GM12878 (cell line): Measurements from ENCODE around the gene C11orf52. TPM values are rescaled to one million over a fixed set of nuclear protein-coding genes. Genes with fewer than 3 reads are reported as not detected.

Experiments
- ATAC-seq: fragments of 200-7000 bp; cut with Tn5 transposase; 3 replicates; pipeline ENCODE4 v1.9.1; 2020; ENCODE audit warnings: mild to moderate bottlenecking, moderate library complexity
- BruUV-seq: library from RNA; stranded (reverse); fragments of 400-500 nt; replicated peaks from 2 replicates; lab custom pipeline; 2021; lab: Mats Ljungman, UMichigan
- CTCF ChIA-PET: fragments of 300-600 bp; sonication (Branson Sonifier 250); formaldehyde crosslinking; extraction: SDS; loops from one replicate; lab custom pipeline; 2021; ENCODE audit warnings: inconsistent platforms; lab: Yijun Ruan, JAX
- POLR2A ChIA-PET: fragments of 350-600 bp; formaldehyde crosslinking; extraction: SDS; loops from one replicate; lab custom pipeline; 2021; ENCODE audit warnings: inconsistent platforms; lab: Charles Lee
- RAD21 ChIA-PET: fragments of 300-600 bp; sonication (Branson Sonifier 250); formaldehyde crosslinking; loops from one replicate; lab custom pipeline; 2023; ENCODE audit warnings: antibody characterized with exemption; ENCODE audit not compliant: unreplicated experiment; lab: Charles Lee
- SMC1A ChIA-PET: fragments of 300-600 bp; sonication (Branson Sonifier 250); formaldehyde crosslinking; loops from one replicate; lab custom pipeline; 2023; ENCODE audit not compliant: unreplicated experiment, uncharacterized antibody; lab: Charles Lee
- DNase-seq: peaks from one replicate; pipeline ENCODE4 v3.0.0-alpha.2; 2011; ENCODE audit warnings: low read depth, low spot score
- FAIRE-seq: peaks from 3 replicates; lab custom pipeline; 2011; peaks lifted over from hg19 to GRCh38; lab: Jason Lieb, UNC
- H2AFZ ChIP-seq: 2 replicates; pipeline ENCODE4 v1.6.0; 2011; ENCODE audit warnings: low read depth, low read length, control low read depth; ENCODE audit not compliant: control insufficient read depth
- H3K27ac ChIP-seq: 2 replicates; pipeline ENCODE4 v1.5.1; 2011; ENCODE audit warnings: control low read depth; ENCODE audit not compliant: control insufficient read depth, insufficient read depth
- H3K27me3 ChIP-seq, 2 experiments: replicated peaks in 1 of 2; 2 replicates each; pipeline versions ENCODE4 v1.6.0 to v1.6.1; 2011; ENCODE audit warnings: low read length in 1 of 2; ENCODE audit not compliant: control insufficient read depth in 2 of 2, insufficient read depth in 2 of 2
- H3K36me3 ChIP-seq, 2 experiments: 2 replicates each; pipeline ENCODE4 v1.5.1; 2011; ENCODE audit warnings: low read length in 1 of 2; ENCODE audit not compliant: control insufficient read depth in 2 of 2, insufficient read depth in 2 of 2
- H3K4me1 ChIP-seq: 2 replicates; pipeline ENCODE4 v1.6.1; 2011; ENCODE audit warnings: mild to moderate bottlenecking, low read length, moderate library complexity, mixed read lengths; ENCODE audit not compliant: control insufficient read depth, insufficient read depth
- H3K4me2 ChIP-seq: 2 replicates; pipeline ENCODE4 v1.6.0; 2011; ENCODE audit warnings: control low read depth; ENCODE audit not compliant: control insufficient read depth, insufficient read depth
- H3K4me3 ChIP-seq: fragments of 200-600 bp; sonication (generic); 2 replicates; pipeline ENCODE4 v1.5.1; 2016
- H3K79me2 ChIP-seq: 2 replicates; pipeline ENCODE4 v1.6.0; 2011; ENCODE audit warnings: low read length; ENCODE audit not compliant: control insufficient read depth, insufficient read depth
- H3K9ac ChIP-seq: 2 replicates; pipeline ENCODE4 v1.8.0; 2011; ENCODE audit warnings: low read length, control low read depth, mixed read lengths; ENCODE audit not compliant: control insufficient read depth, insufficient read depth
- H3K9me3 ChIP-seq: replicated peaks from 3 replicates; pipeline ENCODE4 v1.5.1; 2011; ENCODE audit warnings: mild to moderate bottlenecking, low read length; ENCODE audit not compliant: control insufficient read depth, insufficient read depth
- H4K20me1 ChIP-seq: 2 replicates; pipeline ENCODE4 v1.6.0; 2011; ENCODE audit not compliant: control insufficient read depth, insufficient read depth
- ATF2 ChIP-seq: IDR thresholded peaks from 2 replicates; pipeline ENCODE4 v1.6.1; 2012; ENCODE audit warnings: low read length, inconsistent platforms
- E4F1 ChIP-seq: fragments of 450-650 bp; IDR thresholded peaks from 2 replicates; pipeline ENCODE4 v1.6.1; 2018; ENCODE audit warnings: borderline replicate concordance, mild to moderate bottlenecking; ENCODE audit not compliant: partially characterized antibody
- KAT2A ChIP-seq: conservative IDR thresholded peaks from 2 replicates; pipeline ENCODE4 v1.6.1; 2011; ENCODE audit warnings: low read depth, low read length; ENCODE audit not compliant: control insufficient read depth
- STAT1 ChIP-seq: fragments of 450-650 bp; conservative IDR thresholded peaks from 2 replicates; pipeline ENCODE4 v1.6.1; 2014; ENCODE audit warnings: antibody characterized with exemption, mild to moderate bottlenecking
- YBX1 ChIP-seq: fragments of 450-650 bp; IDR thresholded peaks from 2 replicates; pipeline ENCODE4 v1.6.1; 2016; ENCODE audit warnings: antibody characterized with exemption
- WGBS: methylation state at CpG from one replicate; pipeline ENCODE4 v1.1.6; 2016; ENCODE audit warnings: low lambda C conversion rate; ENCODE audit not compliant: insufficient replicate concordance, insufficient coverage; ENCODE audit errors: missing lambda C conversion rate; 5-methylcytosine and 5-hydroxymethylcytosine counted together
- in situ Hi-C: fragments of 300-500 bp; cut with MboI; formaldehyde crosslinking; loops from 9 replicates; pipeline ENCODE4 v1.14.3; 2018; ENCODE audit warnings: mixed read lengths
- intact Hi-C: fragments of 100-400 bp; cut with micrococcal nuclease; formaldehyde crosslinking; loops from one replicate; pipeline ENCODE4 v1.14.2; 2022; ENCODE audit not compliant: unreplicated experiment
- polyA plus RNA-seq, 11 experiments: library from polyadenylated mRNA; depleted of rRNA in 4 of 11; unstranded in 6 of 11; stranded (reverse) in 5 of 11; fragments of >200 nt; fragmentation: Nextera tagmentation in 4 of 11; fragmentation: Illumina TruSeq in 1 of 11; extraction: Ambion mirVana in 4 of 11; extraction: Trizol in 1 of 11; gene quantifications; 1 replicate in 1 of 11; 2 replicates in 10 of 11; pipeline versions ENCODE4 v1.2.1 to v1.2.3, GENCODE V29; 2011 to 2016; ENCODE audit warnings: inconsistent platforms in 2 of 11, missing spikeins in 2 of 11, low read depth in 1 of 11
- total RNA-seq, 4 experiments: library from RNA; depleted of rRNA in 3 of 4; stranded (reverse); fragments of >200 nt in 3 of 4; fragmentation: Illumina TruSeq in 1 of 4; extraction: Trizol in 1 of 4; gene quantifications; 2 replicates each; pipeline versions ENCODE4 v1.2.1 to v1.2.3, GENCODE V29; 2013 to 2021

C11orf52 gene
- total and polyA plus RNA-seq, 10 of the 15 experiments (the other 5 are each of a cell fraction or from before 2014, with no cell fraction given) = not detected

- Histone ChIP-seq H3K4me3 (0 out of 2 replicates have a peak overlapping the region, but pooled peaks have one; percentile 72), H3K4me2 (peak overlapping the region; percentile 80; the same call in 1 of the 2 replicates), H3K27me3 (0 out of 4 replicates have a peak, but pooled peaks cover 0 to 1% of the 10 kb centered on the region in 2 experiments), H4K20me1 (no peaks in the 10 kb centered on the region), H3K27ac (no peak overlapping the region)
- in situ Hi-C loops (loop anchor here (10.0 kb wide), 1 partner anchor 339 kb away; no protein-coding TSS in a partner anchor), intact Hi-C loops (loop anchor here (10.0 kb wide), 1 partner anchor 239 kb away; the partner anchor contains the start of gene BCO2)
- ChIA-PET CTCF (interaction anchor here (0.7 to 9.2 kb wide), 5 partner anchors 9 to 344 kb away, joined by 3 to 180 read pairs (median 5); no protein-coding TSS in a partner anchor), SMC1A (interaction anchor here (1.0 to 4.5 kb wide), 7 partner anchors 9 to 149 kb away, joined by 3 to 30 read pairs (median 4); no protein-coding TSS in a partner anchor)
- no peak for DNase-seq
- no peak for TF ChIP-seq KAT2A
- no peak for TF ChIP-seq E4F1
- TF ChIP-seq ATF2 = no peak
- no peak for TF ChIP-seq STAT1
- TF ChIP-seq YBX1 = no peak
- TF ChIP-seq, all 136 proteins: peak for 0
- Histone ChIP-seq H3K9me3 (no peaks in the 10 kb centered on the region), H3K79me2 (no peaks in the 10 kb centered on the region), H2AFZ (no peak overlapping the region), H3K4me1 (peaks cover 22% of the 10 kb centered on the region), H3K36me3 (no peaks in the 10 kb centered on the region), H3K9ac (no peak overlapping the region)
- no TSS peak for BruUV-seq
- FAIRE-seq = no peak
- RAD21 ChIA-PET = interaction anchor here (1.2 to 10.8 kb wide), 3 partner anchors 10 to 128 kb away, joined by 3 to 109 read pairs (median 9); no protein-coding TSS in a partner anchor
- POLR2A ChIA-PET = interaction anchor here (1.6 kb wide), 1 partner anchor 10 kb away, joined by 6 read pairs; no protein-coding TSS in a partner anchor
- WGBS = 82% methylated on average over 3 of the region's 3 CpGs
- no peak for ATAC-seq
Observed at GRCh38 chr11:111936040-111936540, 17.4 kb downstream of the C11orf52 start.
